Ammon's horn (tissue), 1 donor: ENCODE data around the gene MYBPH.

Source experiments
- DNase-seq: peaks from one replicate; pipeline ENCODE4 v3.0.0-alpha.2; 2016; ENCODE audit warnings: low spot score

MYBPH gene

GRCh38 chr1:203200916-203201315, 25.3 kb upstream of the MYBPH start:
- no peak for DNase-seq

GRCh38 chr1:203199816-203200571, 24.4 kb upstream of the MYBPH start:
- DNase-seq = peak; percentile 74

- no peak for DNase-seq
These were observed 23.8 kb upstream of the MYBPH start for GRCh38 chr1:203199481-203199815.

GRCh38 chr1:203199002-203199401, 23.4 kb upstream of the MYBPH start:
- DNase-seq = no peak

- DNase-seq = no peak
These were observed 22.0 kb upstream of the MYBPH start for GRCh38 chr1:203197625-203198024.

- DNase-seq = no peak
These were observed 20.7 kb upstream of the MYBPH start for GRCh38 chr1:203196371-203196770.

GRCh38 chr1:203190949-203191348, 15.3 kb upstream of the MYBPH start:
- no peak for DNase-seq

GRCh38 chr1:203189951-203190352, 14.3 kb upstream of the MYBPH start:
- DNase-seq = no peak

- DNase-seq = no peak
These were observed 13.1 kb upstream of the MYBPH start for GRCh38 chr1:203188686-203189232.

- peak; percentile 54 for DNase-seq
These were observed 12.2 kb upstream of the MYBPH start for GRCh38 chr1:203187689-203188264.

- no peak for DNase-seq
These were observed 11.7 kb upstream of the MYBPH start for GRCh38 chr1:203187304-203187685.

- DNase-seq = peak; percentile 69
These were observed 11.0 kb upstream of the MYBPH start, which contains the start of gene CHI3L1 for GRCh38 chr1:203186446-203187303. Gene CHI3L1, minus strand, starts transcription at chr1:203186704. Its CDS starts 81 bp downstream, at chr1:203186623.

GRCh38 chr1:203186091-203186445, 10.4 kb upstream of the MYBPH start:
- no peak for DNase-seq

- no peak for DNase-seq
These were observed 10.0 kb upstream of the MYBPH start for GRCh38 chr1:203185585-203185984.

GRCh38 chr1:203185061-203185461, 9.4 kb upstream of the MYBPH start:
- DNase-seq = no peak

- no peak for DNase-seq
These were observed 8.8 kb upstream of the MYBPH start for GRCh38 chr1:203184467-203184866.

GRCh38 chr1:203183828-203184227, 8.2 kb upstream of the MYBPH start:
- DNase-seq = no peak

- no peak for DNase-seq
These were observed 6.8 kb upstream of the MYBPH start for GRCh38 chr1:203182387-203182953.

GRCh38 chr1:203181586-203182386, 6.2 kb upstream of the MYBPH start:
- DNase-seq = no peak

GRCh38 chr1:203180611-203181330, 5.1 kb upstream of the MYBPH start:
- DNase-seq = no peak

GRCh38 chr1:203179667-203180005, 4.0 kb upstream of the MYBPH start:
- no peak for DNase-seq
